ENCODE results near the gene BIRC7. TPM values are rescaled to one million over a fixed set of nuclear protein-coding genes. Genes with fewer than 3 reads are reported as not detected.
"Not testable (repeated sequence)": the region's sequence is repeated elsewhere in the genome, so short reads cannot be mapped to it uniquely, and the experiment has no call there.

Gene BIRC7
- total and polyA plus RNA-seq, 5 donors: not detected

DNA sequence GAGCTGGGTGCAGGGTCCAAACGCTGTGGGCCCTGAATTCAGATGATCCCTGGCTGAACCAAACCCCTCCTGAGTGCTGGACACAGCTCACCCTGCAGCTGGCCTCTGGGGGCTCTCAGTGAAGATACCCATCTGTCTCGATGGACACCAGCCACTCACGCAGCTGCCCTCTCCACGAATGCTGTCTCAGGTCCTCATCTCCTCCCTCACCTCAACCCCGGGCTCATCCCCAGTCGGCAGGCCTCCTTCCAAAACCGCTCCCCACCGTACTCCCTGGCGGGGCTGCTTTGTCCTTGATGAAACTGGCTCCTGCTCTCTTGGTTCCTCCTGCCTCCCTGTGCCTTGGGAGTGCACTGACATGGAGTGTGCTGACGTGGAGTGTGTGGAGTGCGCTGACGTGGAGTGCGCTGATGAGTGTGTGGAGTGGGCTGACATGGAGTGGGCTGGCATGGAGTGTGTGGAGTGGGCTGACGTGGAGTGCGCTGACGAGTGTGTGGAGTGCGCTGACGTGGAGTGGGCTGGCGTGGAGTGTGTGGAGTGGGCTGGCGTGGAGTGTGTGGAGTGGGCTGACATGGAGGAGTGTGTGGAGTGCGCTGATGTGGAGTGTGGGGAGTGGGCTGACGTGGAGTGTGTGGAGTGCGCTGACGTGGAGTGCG lies 15.7 kb upstream of the BIRC7 start:
- intact Hi-C loops (cut with DNase I): no loop called here
- no peak for DNase-seq
- WGBS: 74% methylated on average over 25 of the region's 25 CpGs
- peaks cover under 1% of the 10 kb centered on the region for H3K4me1 ChIP-seq (ENCODE audit: control insufficient read depth, insufficient read depth, low read length)
- no peaks in the 10 kb centered on the region for H3K27me3 ChIP-seq (ENCODE audit: control insufficient read depth, insufficient read depth)
- ATAC-seq: no peak
- H3K9me3 ChIP-seq (ENCODE audit: control insufficient read depth, low read length): no peaks in the 10 kb centered on the region
- H3K27ac ChIP-seq (ENCODE audit: low read length): no peak overlapping the region
- no peak overlapping the region for H3K4me3 ChIP-seq (ENCODE audit: low read length)

DNA sequence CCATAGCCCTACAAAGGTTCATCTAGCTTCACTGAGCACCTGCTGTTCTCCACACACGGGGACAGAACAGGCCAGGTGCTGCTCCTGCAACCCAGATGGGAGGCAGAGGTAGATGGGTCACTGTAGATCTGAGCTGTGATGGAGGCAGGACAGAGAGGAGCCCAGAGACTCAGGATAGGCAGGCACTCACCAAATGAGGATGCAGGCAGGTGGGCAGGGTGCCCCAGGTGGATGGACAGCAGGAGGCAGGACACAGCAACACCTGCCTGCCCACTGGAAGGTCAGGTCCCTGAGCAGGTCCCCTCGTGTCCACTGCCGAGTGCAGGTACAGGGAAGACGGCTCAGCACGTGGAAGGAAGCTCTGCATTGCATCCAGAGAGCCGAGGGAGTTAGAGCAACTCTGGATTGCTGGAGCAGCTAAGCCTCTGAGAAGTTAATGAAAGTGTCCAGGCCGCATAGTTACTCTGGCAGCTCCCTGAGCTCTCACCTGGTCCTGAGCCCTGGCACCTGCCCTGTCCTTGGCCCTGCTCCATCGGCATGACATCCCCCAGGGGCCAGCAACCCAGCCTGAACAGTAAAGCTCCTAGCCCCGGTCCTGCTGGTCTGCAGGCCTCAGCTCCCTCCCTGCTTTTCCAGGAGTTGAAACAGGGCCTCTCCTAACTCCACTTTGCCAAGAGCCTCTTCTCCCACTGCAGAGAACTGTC lies 14.9 kb upstream of the BIRC7 start:
- DNase-seq: peak in 1 of 3 donors; percentile 7
- no peak for ATAC-seq
- Histone ChIP-seq H3K9me3 (ENCODE audit: control insufficient read depth, low read length) (no peaks in the 10 kb centered on the region), H3K27ac (ENCODE audit: low read length) (no peak overlapping the region), H3K4me3 (ENCODE audit: low read length) (no peak overlapping the region), H3K4me1 (ENCODE audit: control insufficient read depth, insufficient read depth, low read length) (no peaks in the 10 kb centered on the region), H3K27me3 (ENCODE audit: control insufficient read depth, insufficient read depth) (no peaks in the 10 kb centered on the region)
- 59% methylated on average over 9 of the region's 9 CpGs for WGBS
- intact Hi-C loops (cut with DNase I): no loop called here

DNA sequence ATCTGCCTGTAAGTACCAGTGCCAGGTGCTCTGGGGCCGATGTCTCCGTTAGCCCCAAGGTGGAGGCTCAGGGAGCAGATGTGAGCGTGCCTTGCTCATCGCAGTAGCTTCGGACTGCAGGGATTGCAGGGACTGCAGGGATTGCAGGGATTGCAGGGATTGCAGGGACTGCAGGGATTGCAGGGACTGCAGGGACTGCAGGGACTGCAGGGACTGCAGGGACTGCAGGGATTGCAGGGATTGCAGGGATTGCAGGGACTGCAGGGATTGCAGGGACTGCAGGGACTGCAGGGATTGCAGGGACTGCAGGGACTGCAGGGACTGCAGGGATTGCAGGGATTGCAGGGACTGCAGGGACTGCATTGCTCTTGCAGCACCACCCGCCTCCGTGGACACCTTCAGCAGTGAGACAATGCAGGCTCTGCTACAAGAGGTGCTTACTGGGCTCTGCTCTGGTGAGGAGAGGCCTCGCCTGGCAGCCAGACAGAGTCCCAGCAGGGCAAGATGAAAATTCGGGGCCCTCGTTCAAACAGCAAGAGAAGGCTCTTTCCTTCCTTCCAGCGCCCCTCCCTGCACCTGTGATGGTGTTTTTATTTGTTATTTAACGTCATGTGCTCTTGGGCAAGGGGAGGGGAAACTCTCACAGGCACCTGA lies 14.2 kb upstream of the BIRC7 start:
- H3K4me3 ChIP-seq (ENCODE audit: low read length); intact Hi-C loops (cut with DNase I); H3K27me3 ChIP-seq (ENCODE audit: control insufficient read depth, insufficient read depth); H3K9me3 ChIP-seq (ENCODE audit: control insufficient read depth, low read length); ATAC-seq; H3K27ac ChIP-seq (ENCODE audit: low read length); H3K4me1 ChIP-seq (ENCODE audit: control insufficient read depth, insufficient read depth, low read length): not testable (repeated sequence)
- peak in 1 of 3 donors; percentile 7 for DNase-seq
- 64% methylated on average over 12 of the region's 12 CpGs for WGBS

DNA sequence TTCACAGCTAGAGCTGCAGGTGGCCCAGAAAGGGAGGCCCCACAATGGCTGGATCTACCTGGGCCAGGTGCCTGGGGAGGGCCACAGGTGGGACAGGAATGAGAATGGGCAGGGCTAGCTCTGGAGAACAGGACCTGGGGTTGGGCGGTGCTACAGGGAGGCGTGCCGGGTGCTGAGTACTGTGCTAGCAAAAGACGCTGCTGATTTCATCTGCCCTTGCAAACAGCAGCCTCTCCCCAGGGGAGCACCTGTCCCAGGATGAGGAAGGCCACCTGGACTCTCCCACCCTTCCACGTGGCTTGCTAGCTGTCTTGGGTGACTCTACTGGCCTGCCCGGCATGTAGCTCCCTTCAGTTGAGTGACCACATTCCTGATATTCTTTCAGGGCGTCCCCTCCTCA lies 13.2 kb upstream of the BIRC7 start:
- H3K27ac ChIP-seq (ENCODE audit: low read length): no peak overlapping the region
- DNase-seq (peak in 2 of 3 donors; percentile 14 to 18), ATAC-seq (no peak)
- WGBS: 61% methylated on average over 7 of the region's 7 CpGs
- no peak overlapping the region for H3K4me3 ChIP-seq (ENCODE audit: low read length)
- H3K27me3 ChIP-seq (ENCODE audit: control insufficient read depth, insufficient read depth): no peaks in the 10 kb centered on the region
- intact Hi-C loops (cut with DNase I): no loop called here
- H3K4me1 ChIP-seq (ENCODE audit: control insufficient read depth, insufficient read depth, low read length): no peaks in the 10 kb centered on the region
- H3K9me3 ChIP-seq (ENCODE audit: control insufficient read depth, low read length): no peaks in the 10 kb centered on the region

DNA sequence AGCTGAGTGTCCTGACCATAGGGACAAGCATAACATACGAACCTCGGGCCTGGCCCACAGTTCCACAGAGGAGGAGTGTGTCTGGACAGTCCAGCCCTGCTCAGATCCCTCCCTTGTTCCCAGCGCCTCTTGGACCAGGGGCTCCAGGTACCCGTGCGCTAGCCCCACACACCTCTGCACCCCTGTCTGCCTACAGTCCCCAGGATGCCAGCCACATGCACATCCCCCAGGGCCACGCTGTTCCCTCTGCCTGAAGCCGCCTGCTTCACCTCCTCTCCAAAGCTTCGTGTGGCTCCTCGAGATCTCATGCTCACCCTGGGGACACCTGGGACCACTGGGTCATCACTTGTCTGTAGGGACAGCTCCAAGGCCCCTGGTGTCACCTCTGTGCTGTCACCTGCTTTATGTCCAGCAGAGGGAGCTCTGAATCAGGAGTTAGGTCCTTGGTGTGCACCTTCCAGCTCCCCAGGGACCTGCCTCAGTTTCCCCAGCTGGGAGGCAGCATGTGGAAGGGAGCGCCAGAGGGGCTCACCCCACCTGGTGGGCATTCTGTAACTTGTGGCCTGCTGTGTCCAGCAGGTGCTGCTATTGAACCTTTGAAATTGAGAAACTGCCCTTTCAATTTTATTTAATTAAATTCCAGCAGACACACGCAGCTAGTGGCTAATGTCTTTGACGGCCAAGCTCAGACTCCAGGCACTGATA lies 12.4 kb upstream of the BIRC7 start:
- no peaks in the 10 kb centered on the region for H3K9me3 ChIP-seq (ENCODE audit: control insufficient read depth, low read length)
- 45% methylated on average over 12 of the region's 12 CpGs for WGBS
- peak in 2 of 3 donors; percentile 45 to 54 for DNase-seq
- H3K4me1 ChIP-seq (ENCODE audit: control insufficient read depth, insufficient read depth, low read length): no peaks in the 10 kb centered on the region
- peak; percentile 19 to 43 for ATAC-seq
- H3K27ac ChIP-seq (ENCODE audit: low read length): no peak overlapping the region
- no peak overlapping the region for H3K4me3 ChIP-seq (ENCODE audit: low read length)
- H3K27me3 ChIP-seq (ENCODE audit: control insufficient read depth, insufficient read depth): no peaks in the 10 kb centered on the region
- intact Hi-C loops (cut with DNase I): no loop called here

DNA sequence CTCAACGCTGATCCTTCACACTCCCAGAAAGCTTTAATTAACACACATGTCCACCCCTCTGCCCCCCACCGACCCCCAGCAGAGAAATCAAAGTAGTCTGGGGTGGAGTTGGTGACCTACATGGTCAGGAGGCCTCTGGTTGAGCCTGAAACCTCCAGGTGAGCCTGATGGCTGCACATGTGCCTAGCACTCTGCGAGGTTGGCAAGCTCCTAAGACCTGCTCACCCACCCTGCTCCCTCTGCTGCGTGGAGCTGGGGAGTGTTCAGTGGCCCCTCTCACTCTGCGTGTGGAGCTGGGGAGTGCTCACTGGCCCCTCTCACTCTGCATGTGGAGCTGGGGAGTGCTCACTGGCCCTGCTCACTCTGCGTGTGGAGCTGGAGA lies 11.9 kb upstream of the BIRC7 start:
- Histone ChIP-seq H3K27me3 (ENCODE audit: control insufficient read depth, insufficient read depth) (no peaks in the 10 kb centered on the region), H3K9me3 (ENCODE audit: control insufficient read depth, low read length) (no peaks in the 10 kb centered on the region), H3K4me1 (ENCODE audit: control insufficient read depth, insufficient read depth, low read length) (no peaks in the 10 kb centered on the region), H3K27ac (ENCODE audit: low read length) (no peak overlapping the region), H3K4me3 (ENCODE audit: low read length) (no peak overlapping the region)
- WGBS: 75% methylated on average over 6 of the region's 6 CpGs
- ATAC-seq: no peak
- intact Hi-C loops (cut with DNase I): no loop called here
- peak in 2 of 3 donors; percentile 26 to 29 for DNase-seq

DNA sequence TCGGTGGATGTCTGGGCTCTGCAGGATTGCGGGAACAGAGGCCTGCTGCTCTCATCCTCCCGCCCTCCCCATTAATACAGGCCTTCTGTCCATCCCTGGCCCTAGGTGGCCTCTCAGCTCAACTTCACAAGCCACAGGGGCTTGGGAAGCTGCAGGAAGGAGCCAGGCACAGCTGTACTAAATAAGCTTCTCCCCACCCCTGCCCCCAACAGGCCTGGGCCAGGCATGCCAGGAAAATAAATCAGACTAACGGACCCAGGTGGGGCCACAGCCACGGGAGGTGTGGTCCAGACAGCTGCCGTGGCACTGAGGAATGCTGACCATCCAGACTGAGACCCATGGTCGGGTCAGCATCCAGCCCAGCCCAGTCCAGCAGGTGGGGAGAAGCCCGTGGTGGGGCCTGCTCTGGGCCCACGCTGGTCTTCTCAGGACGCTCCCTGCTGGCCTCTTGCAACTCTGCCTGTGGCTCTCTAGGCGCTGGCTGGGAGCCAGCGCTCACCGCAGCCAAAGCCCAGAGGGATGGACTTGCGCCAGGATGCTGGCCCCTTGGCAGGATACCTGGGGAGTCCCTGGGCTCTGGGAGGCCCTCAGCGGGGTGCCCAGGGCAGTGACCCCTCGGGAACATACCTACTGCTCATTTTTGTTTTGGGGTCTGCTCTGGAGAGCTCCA lies 11.2 kb upstream of the BIRC7 start:
- Histone ChIP-seq H3K27me3 (ENCODE audit: control insufficient read depth, insufficient read depth) (no peaks in the 10 kb centered on the region), H3K9me3 (ENCODE audit: control insufficient read depth, low read length) (no peaks in the 10 kb centered on the region), H3K4me1 (ENCODE audit: control insufficient read depth, insufficient read depth, low read length) (no peaks in the 10 kb centered on the region), H3K4me3 (ENCODE audit: low read length) (no peak overlapping the region), H3K27ac (ENCODE audit: low read length) (no peak overlapping the region)
- DNase-seq (peak; percentile 13 to 78 (median 77)), ATAC-seq (peak; percentile 39 to 40)
- intact Hi-C loops (cut with DNase I): no loop called here
- WGBS: 34% methylated on average over 16 of the region's 16 CpGs

DNA sequence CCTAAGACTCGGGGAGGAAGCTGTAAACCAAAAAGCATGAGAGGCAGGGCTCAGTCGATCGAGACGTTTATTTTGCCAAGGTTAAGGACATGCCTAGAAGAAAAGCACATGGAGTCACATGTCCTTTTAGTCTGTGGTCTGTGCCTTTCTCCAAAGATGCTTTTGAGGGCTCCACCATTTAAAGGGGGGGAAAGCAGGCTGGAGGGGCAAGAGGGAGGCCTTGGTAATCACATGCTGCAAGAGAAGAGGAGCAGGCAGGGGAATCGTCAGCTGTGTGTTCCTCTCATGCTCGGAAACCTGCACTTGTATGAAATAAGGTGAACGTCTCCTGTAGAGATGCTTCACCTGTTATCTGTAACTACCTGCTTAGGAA lies 10.6 kb upstream of the BIRC7 start:
- Histone ChIP-seq H3K27me3 (ENCODE audit: control insufficient read depth, insufficient read depth) (no peaks in the 10 kb centered on the region), H3K4me1 (ENCODE audit: control insufficient read depth, insufficient read depth, low read length) (no peaks in the 10 kb centered on the region), H3K4me3 (ENCODE audit: low read length) (no peak overlapping the region), H3K27ac (ENCODE audit: low read length) (no peak overlapping the region), H3K9me3 (ENCODE audit: control insufficient read depth, low read length) (no peaks in the 10 kb centered on the region)
- intact Hi-C loops (cut with DNase I): no loop called here
- ATAC-seq (no peak), DNase-seq (no peak)
- WGBS: 40% methylated on average over 7 of the region's 7 CpGs

DNA sequence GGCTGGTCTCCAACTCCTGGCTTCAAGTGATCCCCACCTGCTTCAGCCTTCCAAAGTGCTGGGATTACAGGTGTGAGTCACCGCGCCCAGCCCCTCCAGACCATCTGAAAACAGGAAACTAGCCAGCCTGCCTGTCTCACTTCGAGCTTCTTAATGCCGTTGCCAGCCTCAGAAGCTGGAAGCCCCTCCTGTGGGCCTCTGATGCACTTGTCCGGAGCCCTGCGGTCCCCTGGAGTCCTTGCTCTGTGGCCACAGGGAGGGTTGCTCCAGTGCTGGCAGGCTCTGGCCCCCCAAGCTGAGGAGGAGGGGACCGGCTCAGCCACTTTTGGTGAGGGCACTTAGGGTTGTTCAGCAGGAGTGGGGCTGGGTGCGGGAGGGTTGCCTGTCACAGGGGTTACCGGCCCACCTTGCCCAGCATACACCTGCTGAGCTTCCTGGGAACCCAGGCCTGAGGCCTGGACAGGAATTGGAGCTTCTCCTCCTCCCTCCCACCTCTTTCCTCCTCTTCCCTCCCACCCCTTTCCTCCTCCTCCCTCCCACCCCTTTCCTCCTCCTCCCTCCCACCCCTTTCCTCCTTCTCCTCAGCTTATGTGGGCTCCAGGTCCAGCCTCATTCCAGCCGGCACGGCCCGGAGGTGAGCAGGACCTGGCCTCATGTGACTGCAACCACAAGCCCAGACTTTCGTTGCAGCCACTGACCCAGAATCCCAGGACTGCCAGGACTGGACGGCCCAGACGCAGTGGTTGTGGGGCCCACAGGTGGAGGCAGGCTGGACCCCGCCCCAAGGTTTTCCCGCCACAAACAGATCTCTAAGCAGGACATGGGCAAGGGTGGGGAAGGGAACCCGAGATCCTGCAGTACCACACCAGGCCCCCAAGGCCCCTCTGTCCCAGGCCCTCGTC lies 9.4 kb upstream of the BIRC7 start:
- Histone ChIP-seq H3K4me3 (ENCODE audit: low read length) (no peak overlapping the region), H3K9me3 (ENCODE audit: control insufficient read depth, low read length) (no peaks in the 10 kb centered on the region), H3K4me1 (ENCODE audit: control insufficient read depth, insufficient read depth, low read length) (no peaks in the 10 kb centered on the region), H3K27ac (ENCODE audit: low read length) (no peak overlapping the region), H3K27me3 (ENCODE audit: control insufficient read depth, insufficient read depth) (no peaks in the 10 kb centered on the region)
- WGBS: 81% methylated on average over 19 of the region's 19 CpGs
- intact Hi-C loops (cut with DNase I): no loop called here
- ATAC-seq (no peak), DNase-seq (peak in 2 of 3 donors; percentile 34 to 44)

DNA sequence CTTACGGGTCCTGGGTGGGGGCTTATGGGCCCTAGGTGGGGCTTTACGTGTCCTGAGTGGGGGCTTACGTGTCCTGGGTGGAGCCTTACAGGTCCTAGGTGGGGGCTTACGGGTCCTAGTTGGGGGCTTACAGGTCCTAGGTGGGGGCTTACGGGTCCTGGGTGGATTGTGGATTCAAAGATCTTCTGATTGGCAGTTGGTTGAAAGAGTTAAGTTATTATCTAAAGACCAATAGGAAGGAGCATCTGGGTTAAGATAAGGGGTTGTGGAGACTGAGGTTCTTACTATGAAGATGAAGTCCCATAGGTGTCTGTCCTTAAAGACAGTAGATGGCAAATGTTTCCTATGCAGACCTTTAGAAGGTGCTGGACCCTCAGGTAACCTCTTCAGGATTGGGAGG lies 8.4 kb upstream of the BIRC7 start:
- Histone ChIP-seq H3K4me1 (ENCODE audit: control insufficient read depth, insufficient read depth, low read length) (no peaks in the 10 kb centered on the region), H3K27ac (ENCODE audit: low read length) (no peak overlapping the region), H3K9me3 (ENCODE audit: control insufficient read depth, low read length) (no peaks in the 10 kb centered on the region), H3K27me3 (ENCODE audit: control insufficient read depth, insufficient read depth) (no peaks in the 10 kb centered on the region), H3K4me3 (ENCODE audit: low read length) (no peak overlapping the region)
- 89% methylated on average over 5 of the region's 5 CpGs for WGBS
- DNase-seq (peak in 1 of 3 donors; percentile 5), ATAC-seq (no peak)
- intact Hi-C loops (cut with DNase I): no loop called here
